Measurements from ENCODE around the gene LIN7C. TPM values are rescaled to one million over a fixed set of nuclear protein-coding genes. Genes with fewer than 3 reads are reported as not detected.
A peak's percentile ranks its signal among the peaks of the same experiment; 100 is the strongest.

Gene LIN7C
- total RNA-seq, 1 donor from 2014 or later, result 15.5 TPM

DNA sequence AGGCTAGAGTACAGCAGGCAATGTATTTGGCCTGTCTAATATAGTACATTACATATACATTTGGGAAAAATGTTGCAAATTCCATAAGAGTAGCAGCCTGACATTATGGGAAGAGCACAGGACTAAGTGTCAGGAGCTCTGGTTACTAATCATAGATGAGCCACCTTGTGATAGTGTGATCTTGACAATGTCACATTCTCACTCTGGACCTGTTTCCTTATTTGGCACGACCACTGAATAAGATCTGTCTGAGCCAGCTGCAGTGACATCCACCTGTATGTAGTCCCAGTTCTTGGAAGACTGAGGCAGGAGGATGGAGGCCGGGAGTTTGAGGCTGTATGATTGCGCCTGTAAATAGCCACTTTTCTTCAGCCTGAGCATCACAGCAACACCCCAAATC, 5.7 kb upstream of the LIN7C start:
- H3K36me3 ChIP-seq, result no peaks in the 10 kb centered on the region
- peak overlapping the region; percentile 78 for H3K27ac ChIP-seq (replicated peaks)
- no peak for TF ChIP-seq CTCF (IDR thresholded peaks at IDR 0.05; ENCODE audit: borderline replicate concordance)
- no peak for DNase-seq
- no peak overlapping the region for H3K4me3 ChIP-seq
- no peaks in the 10 kb centered on the region for H3K27me3 ChIP-seq (ENCODE audit: low read depth)
- H3K9me3 ChIP-seq (replicated peaks), result peaks cover 4% of the 10 kb centered on the region
- intact Hi-C loops (cut with micrococcal nuclease), result no loop called here
- H3K4me1 ChIP-seq, result peaks cover 61% of the 10 kb centered on the region

DNA sequence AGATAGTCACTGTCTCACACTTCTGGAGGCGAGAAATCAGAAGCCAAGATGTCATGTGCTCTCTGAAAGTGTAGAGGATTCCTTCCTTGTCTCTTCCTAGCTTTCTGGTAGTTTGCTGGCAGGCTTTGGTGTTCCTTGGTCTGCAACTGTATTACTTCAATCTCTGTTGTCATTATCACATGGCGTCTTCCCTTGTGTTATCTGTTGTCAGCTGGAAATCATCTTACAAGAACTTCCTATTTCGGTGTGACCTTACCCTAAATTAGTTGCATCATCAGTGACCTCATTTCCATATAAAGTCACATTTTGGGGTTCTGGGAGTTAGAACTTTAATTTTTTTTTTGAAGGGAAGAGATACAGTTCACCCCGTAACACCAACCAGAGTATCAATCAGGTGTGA, 3.3 kb upstream of the LIN7C start:
- intact Hi-C loops (cut with micrococcal nuclease), result no loop called here
- Histone ChIP-seq H3K27me3 (ENCODE audit: low read depth) (no peaks in the 10 kb centered on the region), H3K4me3 (no peak overlapping the region), H3K4me1 (peaks cover 80% of the 10 kb centered on the region), H3K36me3 (no peaks in the 10 kb centered on the region), H3K27ac (replicated peaks) (no peak overlapping the region), H3K9me3 (replicated peaks) (no peaks in the 10 kb centered on the region)
- no peak for DNase-seq
- no peak for TF ChIP-seq CTCF (IDR thresholded peaks at IDR 0.05; ENCODE audit: borderline replicate concordance)

- TF ChIP-seq CTCF (IDR thresholded peaks at IDR 0.05; ENCODE audit: borderline replicate concordance), result no peak
- no peaks in the 10 kb centered on the region for H3K27me3 ChIP-seq (ENCODE audit: low read depth)
- H3K4me3 ChIP-seq, result peak overlapping the region; percentile 92
- peak overlapping the region; percentile 94 for H3K27ac ChIP-seq (replicated peaks)
- no peaks in the 10 kb centered on the region for H3K9me3 ChIP-seq (replicated peaks)
- intact Hi-C loops (cut with micrococcal nuclease), result no loop called here
- peaks cover 79% of the 10 kb centered on the region for H3K4me1 ChIP-seq
- H3K36me3 ChIP-seq, result peaks cover 3% of the 10 kb centered on the region
- DNase-seq, result no peak
Measured at GRCh38 chr11:27507557-27508322, 1.2 kb upstream of the LIN7C start.

DNA sequence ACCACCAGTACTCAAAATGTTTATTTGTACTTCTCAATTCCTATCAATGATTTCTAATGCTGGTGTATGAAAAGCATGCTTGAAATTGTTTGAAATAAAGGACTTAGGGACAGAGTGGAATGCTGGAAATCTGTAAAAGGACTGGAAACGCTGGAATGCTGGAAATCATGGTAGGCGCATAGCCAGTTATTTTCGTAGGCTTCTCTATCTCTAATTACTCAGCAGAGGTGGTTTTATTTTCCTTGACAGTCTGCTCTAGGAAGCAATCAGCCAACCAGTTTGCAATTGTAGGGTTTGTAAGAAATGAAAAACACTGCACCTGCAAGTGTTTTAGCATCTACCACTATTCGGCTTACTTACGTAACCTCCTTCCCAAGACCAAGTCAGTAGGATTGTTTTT, 788 bp downstream of the LIN7C start:
- TF ChIP-seq CTCF (IDR thresholded peaks at IDR 0.05; ENCODE audit: borderline replicate concordance), result no peak

GRCh38 chr11:27504205-27504604, 2.4 kb downstream of the LIN7C start:
- no peak for DNase-seq
- Histone ChIP-seq H3K36me3 (peaks cover 31% of the 10 kb centered on the region), H3K27me3 (ENCODE audit: low read depth) (no peaks in the 10 kb centered on the region), H3K9me3 (replicated peaks) (no peaks in the 10 kb centered on the region), H3K4me1 (peaks cover 71% of the 10 kb centered on the region), H3K27ac (replicated peaks) (no peak overlapping the region), H3K4me3 (no peak overlapping the region)
- TF ChIP-seq CTCF (IDR thresholded peaks at IDR 0.05; ENCODE audit: borderline replicate concordance), result no peak
- intact Hi-C loops (cut with micrococcal nuclease), result no loop called here

More for the DNA sequence above, 788 bp downstream of the LIN7C start:
- Histone ChIP-seq H3K27me3 (ENCODE audit: low read depth) (no peaks in the 10 kb centered on the region), H3K9me3 (replicated peaks) (no peaks in the 10 kb centered on the region), H3K27ac (replicated peaks) (peak overlapping the region; percentile 94), H3K36me3 (peaks cover 15% of the 10 kb centered on the region), H3K4me3 (peak overlapping the region; percentile 92), H3K4me1 (peaks cover 73% of the 10 kb centered on the region)
- intact Hi-C loops (cut with micrococcal nuclease), result no loop called here
- no peak for DNase-seq

All from left ventricle myocardium inferior (tissue), 1 donor.